ENCODE measurements around the gene IL17B. TPM values are rescaled to one million over a fixed set of nuclear protein-coding genes. Genes with fewer than 3 reads are reported as not detected.

The IL17B gene
- total RNA-seq, 1 donor = not detected

DNA sequence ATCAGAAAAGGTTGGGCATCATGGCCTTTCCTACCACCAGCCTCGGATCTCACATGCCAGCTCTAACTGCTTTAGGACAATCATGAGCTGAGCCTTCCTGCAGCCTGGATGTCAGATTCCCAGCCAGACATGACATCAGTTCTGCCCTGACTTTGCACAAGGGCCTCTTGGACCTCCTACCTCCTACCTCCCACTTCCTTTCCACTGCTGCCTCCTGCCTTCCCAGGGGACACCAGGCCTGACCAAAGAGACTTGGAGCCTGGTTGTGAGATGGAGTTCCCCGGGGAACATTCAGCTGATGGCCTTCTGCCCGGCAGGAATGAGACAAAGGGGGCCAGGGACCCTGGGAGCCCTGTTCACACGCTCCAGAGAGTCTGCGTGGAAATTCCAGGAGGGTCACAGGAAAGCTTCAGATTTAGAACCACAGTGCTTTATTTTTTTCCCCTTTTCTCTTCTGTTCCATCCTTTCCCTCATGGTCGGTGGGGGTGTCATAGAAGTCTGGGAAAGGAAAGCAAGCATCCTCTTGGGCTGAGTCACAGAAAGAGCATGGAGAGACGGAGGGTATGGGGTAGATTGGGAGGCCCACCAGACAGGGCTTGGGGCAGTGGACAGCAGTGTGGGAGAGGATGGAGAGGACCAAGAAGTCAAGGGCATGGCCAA lies 35.4 kb upstream of the IL17B start:
- TF ChIP-seq, protein P1, sequence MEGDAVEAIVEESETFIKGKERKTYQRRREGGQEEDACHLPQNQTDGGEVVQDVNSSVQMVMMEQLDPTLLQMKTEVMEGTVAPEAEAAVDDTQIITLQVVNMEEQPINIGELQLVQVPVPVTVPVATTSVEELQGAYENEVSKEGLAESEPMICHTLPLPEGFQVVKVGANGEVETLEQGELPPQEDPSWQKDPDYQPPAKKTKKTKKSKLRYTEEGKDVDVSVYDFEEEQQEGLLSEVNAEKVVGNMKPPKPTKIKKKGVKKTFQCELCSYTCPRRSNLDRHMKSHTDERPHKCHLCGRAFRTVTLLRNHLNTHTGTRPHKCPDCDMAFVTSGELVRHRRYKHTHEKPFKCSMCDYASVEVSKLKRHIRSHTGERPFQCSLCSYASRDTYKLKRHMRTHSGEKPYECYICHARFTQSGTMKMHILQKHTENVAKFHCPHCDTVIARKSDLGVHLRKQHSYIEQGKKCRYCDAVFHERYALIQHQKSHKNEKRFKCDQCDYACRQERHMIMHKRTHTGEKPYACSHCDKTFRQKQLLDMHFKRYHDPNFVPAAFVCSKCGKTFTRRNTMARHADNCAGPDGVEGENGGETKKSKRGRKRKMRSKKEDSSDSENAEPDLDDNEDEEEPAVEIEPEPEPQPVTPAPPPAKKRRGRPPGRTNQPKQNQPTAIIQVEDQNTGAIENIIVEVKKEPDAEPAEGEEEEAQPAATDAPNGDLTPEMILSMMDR (IDR thresholded peaks at IDR 0.05; ENCODE audit: insufficient read depth, low read length) = no peak
- DNase-seq (ENCODE audit: low read depth) = peak; percentile 75

DNA sequence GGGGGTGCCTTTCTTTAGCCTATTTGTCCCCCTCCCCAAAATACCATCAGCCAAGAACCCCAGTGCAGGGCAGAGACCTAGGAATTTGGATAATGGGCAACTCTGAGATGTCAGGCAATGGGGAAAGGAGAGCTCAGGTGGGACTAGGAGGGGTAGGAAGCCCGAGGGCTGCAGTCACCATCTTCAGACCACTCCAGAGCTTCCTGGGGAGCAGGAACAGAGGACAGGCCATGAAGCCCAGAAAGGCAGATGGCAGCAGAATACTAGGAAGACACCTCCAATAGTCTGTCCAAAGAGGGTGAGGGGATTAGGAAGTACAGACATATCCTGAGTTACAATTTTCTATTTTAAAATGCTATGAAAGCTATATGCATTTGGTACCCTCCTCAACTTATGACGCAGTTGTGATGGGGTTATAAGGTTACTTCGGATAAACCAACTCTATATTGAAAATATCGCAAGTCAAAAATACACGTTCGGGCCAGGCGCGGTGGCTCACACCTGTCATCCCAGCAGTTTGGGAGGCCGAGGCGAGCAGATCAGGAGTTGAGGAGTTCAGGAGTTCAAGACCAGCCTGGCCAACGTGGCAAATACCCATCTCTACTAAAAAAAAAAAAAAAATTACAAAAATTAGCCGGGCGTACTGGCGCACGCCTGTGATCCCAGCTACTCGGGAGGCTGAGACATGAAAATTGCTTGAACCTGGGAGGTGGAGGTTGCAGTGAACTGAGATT lies 34.6 kb upstream of the IL17B start:
- TF ChIP-seq, protein P1 (IDR thresholded peaks at IDR 0.05; ENCODE audit: insufficient read depth, low read length) = no peak
- DNase-seq (ENCODE audit: low read depth) = no peak
- no peak overlapping the region for H3K4me3 ChIP-seq (ENCODE audit: low read depth, low read length)

More for the DNA sequence above, 35.4 kb upstream of the IL17B start:
- no peak overlapping the region for H3K4me3 ChIP-seq (ENCODE audit: low read depth, low read length)

DNA sequence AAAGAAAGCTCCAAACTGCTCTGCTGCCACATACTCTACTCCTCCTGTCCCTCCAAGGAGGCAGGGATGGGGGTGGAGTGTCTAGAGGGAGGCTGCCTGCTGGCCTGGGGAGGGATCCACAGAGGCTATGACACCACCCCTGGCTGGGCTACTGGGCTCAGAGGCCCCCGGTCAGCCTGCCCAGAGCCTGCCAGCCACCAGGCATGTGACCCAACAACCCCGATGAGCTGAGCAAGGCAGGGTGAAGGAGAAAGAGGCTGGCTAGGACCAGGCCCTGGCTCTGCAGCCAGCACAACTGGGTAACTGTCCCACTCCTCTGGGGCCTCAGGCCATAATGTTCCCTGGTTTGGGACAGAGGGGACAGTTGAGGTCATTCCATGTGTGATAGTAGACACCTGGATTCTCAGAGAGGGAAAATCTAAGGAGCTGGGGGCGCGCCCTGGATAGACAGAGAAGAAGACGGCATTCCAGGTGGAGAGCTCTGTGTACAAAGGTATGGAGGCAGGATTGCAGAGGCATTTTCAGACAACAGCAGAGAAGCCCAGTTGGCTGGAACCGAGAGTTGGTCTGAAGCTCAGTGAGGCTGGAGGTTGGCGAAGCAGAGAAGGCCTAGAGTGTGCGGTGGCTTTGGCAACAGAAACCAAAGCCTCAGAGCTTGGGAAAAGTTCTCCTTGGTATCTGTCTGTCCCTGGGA lies 33.8 kb upstream of the IL17B start:
- H3K4me3 ChIP-seq (ENCODE audit: low read depth, low read length) = no peak overlapping the region
- no peak for DNase-seq (ENCODE audit: low read depth)
- TF ChIP-seq, protein P1 (IDR thresholded peaks at IDR 0.05; ENCODE audit: insufficient read depth, low read length) = no peak

DNA sequence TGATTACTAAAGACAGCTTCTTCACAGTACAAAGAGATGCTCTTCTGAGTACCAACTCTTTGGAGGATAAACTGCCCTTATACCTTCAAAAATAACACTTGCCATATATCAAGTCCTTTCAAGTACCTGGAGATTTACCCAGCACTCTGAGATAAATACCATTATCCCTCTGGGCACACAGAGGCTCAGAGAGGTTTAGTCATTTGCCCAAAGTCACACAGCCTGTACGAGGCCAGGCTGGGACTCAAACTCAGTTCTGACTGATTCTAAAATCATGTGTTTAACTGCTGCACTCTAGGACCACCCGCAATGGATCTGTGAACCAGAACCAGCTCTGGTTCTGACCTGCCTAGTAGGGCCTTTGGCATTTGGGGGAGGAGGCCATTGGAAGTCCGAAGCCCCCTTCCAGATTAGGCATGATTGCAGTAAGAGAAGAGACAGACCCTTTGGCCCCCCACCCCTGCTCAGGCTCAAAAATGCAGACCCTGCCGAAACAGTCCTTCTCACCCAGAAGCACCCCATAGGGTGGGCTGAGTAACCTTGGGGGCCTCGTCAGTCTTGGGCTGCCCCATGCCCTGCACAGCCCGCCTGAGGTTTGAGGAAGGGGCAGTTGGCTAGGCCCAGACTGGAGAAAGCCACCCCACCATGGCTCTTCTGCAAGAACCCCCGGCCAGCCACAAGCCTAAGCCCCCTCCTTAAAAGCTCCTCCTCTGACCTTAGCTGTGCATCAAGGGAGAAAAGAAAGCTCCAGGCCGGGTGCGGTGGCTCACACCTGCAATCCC lies 32.8 kb upstream of the IL17B start:
- no peak overlapping the region for H3K4me3 ChIP-seq (ENCODE audit: low read depth, low read length)
- no peak for DNase-seq (ENCODE audit: low read depth)
- TF ChIP-seq, protein P1 (IDR thresholded peaks at IDR 0.05; ENCODE audit: insufficient read depth, low read length) = no peak

DNA sequence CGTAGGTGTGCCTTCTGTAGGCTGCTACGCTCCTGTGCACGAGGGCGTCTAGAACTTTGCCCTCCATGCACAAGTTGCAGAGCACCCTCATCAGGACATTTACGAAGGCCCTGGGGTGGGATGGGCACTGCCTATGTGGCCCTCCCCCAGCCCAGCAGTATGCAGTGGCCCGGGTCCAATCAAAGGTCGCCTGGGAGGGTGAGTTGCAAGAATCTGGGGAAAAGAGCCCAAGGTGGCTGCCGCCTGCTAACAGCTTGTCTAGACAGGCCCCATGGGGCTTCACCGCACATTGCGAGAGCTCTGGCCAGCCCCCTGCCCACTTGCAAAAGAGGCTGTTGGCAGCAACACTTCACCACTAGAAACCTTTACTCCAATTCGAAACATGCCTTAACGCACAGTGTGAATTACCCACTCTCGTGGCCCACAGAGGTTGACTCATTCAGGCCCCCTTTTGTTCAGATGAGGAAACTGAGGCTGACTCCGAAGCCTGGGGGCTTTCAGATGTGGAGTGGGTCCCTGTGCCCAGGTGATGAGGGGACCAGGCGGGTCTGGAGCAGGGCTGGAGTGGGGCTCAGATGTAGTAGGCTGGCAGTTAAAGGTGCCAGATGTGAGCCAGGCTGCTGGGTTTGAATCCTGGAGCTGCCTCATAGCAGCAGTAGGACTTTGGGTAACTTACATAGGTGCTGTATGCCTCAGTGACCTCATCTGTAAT lies 31.8 kb upstream of the IL17B start:
- TF ChIP-seq, protein P1 (IDR thresholded peaks at IDR 0.05; ENCODE audit: insufficient read depth, low read length) = no peak
- DNase-seq (ENCODE audit: low read depth) = no peak
- no peak overlapping the region for H3K4me3 ChIP-seq (ENCODE audit: low read depth, low read length)

DNA sequence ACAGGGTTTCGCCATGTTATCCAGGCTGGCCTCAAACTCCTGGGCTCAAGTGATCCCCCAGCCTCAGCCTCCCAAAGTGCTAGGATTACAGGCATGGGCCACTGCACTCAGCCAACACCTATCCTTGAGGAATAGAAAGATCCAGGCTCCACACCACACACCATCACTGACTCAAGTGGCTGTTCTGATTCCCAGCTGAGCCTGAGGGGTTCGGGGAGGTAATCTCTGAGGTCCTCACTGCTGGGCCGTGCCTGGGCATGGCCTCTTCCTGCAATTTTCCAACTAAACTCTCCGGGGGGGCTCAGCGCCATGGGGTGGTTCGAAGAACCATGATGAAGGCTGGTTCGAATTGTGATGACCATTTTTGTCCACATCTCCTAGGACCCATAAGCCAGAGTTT lies 31.0 kb upstream of the IL17B start:
- H3K4me3 ChIP-seq (ENCODE audit: low read depth, low read length) = peak overlapping the region; percentile 37
- DNase-seq (ENCODE audit: low read depth) = no peak
- TF ChIP-seq, protein P1 (IDR thresholded peaks at IDR 0.05; ENCODE audit: insufficient read depth, low read length) = no peak

Measured in fibroblast of the aortic adventitia (primary cell).